ENCODE results near the gene SOCS6. TPM values are rescaled to one million over a fixed set of nuclear protein-coding genes. Genes with fewer than 3 reads are reported as not detected.

The SOCS6 gene
- total and polyA plus RNA-seq, 2 of the 13 experiments (the other 11 are each of a cell fraction or from before 2014, with no cell fraction given), result 18.6 to 38.3 TPM

DNA sequence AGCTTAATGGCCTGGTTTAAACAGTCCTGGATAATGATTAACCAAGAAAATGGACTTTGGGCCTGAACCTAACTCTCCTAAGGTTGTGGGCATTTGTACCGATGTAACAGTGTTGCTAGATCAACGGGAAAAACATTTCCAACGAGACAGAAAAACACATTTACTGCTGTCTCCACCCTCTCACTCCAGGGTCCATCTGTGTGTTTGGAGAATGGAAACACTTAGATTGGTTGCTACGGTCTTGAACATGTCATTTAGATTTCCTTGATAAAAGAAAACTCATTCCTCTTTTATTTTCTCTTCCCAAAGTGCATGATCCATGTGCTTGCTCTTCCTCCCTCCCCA lies 88.0 kb downstream of the SOCS6 start (continued):
- TF ChIP-seq, protein P1, sequence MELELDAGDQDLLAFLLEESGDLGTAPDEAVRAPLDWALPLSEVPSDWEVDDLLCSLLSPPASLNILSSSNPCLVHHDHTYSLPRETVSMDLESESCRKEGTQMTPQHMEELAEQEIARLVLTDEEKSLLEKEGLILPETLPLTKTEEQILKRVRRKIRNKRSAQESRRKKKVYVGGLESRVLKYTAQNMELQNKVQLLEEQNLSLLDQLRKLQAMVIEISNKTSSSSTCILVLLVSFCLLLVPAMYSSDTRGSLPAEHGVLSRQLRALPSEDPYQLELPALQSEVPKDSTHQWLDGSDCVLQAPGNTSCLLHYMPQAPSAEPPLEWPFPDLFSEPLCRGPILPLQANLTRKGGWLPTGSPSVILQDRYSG (CRISPR knock-in tag; IDR thresholded peaks at IDR 0.05), result no peak
- TF ChIP-seq, protein P2, sequence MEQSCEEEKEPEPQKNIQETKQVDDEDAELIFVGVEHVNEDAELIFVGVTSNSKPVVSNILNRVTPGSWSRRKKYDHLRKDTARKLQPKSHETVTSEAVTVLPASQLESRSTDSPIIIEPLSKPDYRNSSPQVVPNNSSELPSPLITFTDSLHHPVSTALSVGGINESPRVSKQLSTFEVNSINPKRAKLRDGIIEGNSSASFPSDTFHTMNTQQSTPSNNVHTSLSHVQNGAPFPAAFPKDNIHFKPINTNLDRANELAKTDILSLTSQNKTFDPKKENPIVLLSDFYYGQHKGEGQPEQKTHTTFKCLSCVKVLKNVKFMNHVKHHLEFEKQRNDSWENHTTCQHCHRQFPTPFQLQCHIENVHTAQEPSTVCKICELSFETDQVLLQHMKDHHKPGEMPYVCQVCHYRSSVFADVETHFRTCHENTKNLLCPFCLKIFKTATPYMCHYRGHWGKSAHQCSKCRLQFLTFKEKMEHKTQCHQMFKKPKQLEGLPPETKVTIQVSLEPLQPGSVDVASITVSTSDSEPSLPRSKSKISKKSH (CRISPR knock-in tag; IDR thresholded peaks at IDR 0.05; ENCODE audit: borderline replicate concordance), result no peak
- TF ChIP-seq, protein P3, sequence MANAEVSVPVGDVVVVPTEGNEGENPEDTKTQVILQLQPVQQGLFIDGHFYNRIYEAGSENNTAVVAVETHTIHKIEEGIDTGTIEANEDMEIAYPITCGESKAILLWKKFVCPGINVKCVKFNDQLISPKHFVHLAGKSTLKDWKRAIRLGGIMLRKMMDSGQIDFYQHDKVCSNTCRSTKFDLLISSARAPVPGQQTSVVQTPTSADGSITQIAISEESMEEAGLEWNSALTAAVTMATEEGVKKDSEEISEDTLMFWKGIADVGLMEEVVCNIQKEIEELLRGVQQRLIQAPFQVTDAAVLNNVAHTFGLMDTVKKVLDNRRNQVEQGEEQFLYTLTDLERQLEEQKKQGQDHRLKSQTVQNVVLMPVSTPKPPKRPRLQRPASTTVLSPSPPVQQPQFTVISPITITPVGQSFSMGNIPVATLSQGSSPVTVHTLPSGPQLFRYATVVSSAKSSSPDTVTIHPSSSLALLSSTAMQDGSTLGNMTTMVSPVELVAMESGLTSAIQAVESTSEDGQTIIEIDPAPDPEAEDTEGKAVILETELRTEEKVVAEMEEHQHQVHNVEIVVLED (CRISPR knock-in tag; IDR thresholded peaks at IDR 0.05; ENCODE audit: borderline replicate concordance), result no peak
- TF ChIP-seq ZBTB3 (CRISPR knock-in tag; IDR thresholded peaks at IDR 0.05; ENCODE audit: borderline replicate concordance, low read depth), result no peak
- no peak for TF ChIP-seq CC2D1A (CRISPR knock-in tag; IDR thresholded peaks at IDR 0.05)
- TF ChIP-seq, protein P4, sequence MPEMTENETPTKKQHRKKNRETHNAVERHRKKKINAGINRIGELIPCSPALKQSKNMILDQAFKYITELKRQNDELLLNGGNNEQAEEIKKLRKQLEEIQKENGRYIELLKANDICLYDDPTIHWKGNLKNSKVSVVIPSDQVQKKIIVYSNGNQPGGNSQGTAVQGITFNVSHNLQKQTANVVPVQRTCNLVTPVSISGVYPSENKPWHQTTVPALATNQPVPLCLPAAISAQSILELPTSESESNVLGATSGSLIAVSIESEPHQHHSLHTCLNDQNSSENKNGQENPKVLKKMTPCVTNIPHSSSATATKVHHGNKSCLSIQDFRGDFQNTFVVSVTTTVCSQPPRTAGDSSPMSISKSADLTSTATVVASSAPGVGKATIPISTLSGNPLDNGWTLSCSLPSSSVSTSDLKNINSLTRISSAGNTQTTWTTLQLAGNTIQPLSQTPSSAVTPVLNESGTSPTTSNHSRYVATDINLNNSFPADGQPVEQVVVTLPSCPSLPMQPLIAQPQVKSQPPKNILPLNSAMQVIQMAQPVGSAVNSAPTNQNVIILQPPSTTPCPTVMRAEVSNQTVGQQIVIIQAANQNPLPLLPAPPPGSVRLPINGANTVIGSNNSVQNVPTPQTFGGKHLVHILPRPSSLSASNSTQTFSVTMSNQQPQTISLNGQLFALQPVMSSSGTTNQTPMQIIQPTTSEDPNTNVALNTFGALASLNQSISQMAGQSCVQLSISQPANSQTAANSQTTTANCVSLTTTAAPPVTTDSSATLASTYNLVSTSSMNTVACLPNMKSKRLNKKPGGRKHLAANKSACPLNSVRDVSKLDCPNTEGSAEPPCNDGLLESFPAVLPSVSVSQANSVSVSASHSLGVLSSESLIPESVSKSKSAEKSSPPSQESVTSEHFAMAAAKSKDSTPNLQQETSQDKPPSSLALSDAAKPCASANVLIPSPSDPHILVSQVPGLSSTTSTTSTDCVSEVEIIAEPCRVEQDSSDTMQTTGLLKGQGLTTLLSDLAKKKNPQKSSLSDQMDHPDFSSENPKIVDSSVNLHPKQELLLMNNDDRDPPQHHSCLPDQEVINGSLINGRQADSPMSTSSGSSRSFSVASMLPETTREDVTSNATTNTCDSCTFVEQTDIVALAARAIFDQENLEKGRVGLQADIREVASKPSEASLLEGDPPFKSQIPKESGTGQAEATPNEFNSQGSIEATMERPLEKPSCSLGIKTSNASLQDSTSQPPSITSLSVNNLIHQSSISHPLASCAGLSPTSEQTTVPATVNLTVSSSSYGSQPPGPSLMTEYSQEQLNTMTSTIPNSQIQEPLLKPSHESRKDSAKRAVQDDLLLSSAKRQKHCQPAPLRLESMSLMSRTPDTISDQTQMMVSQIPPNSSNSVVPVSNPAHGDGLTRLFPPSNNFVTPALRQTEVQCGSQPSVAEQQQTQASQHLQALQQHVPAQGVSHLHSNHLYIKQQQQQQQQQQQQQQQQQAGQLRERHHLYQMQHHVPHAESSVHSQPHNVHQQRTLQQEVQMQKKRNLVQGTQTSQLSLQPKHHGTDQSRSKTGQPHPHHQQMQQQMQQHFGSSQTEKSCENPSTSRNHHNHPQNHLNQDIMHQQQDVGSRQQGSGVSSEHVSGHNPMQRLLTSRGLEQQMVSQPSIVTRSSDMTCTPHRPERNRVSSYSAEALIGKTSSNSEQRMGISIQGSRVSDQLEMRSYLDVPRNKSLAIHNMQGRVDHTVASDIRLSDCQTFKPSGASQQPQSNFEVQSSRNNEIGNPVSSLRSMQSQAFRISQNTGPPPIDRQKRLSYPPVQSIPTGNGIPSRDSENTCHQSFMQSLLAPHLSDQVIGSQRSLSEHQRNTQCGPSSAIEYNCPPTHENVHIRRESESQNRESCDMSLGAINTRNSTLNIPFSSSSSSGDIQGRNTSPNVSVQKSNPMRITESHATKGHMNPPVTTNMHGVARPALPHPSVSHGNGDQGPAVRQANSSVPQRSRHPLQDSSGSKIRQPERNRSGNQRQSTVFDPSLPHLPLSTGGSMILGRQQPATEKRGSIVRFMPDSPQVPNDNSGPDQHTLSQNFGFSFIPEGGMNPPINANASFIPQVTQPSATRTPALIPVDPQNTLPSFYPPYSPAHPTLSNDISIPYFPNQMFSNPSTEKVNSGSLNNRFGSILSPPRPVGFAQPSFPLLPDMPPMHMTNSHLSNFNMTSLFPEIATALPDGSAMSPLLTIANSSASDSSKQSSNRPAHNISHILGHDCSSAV (CRISPR knock-in tag; IDR thresholded peaks at IDR 0.05; ENCODE audit: borderline replicate concordance), result no peak
- no peak for TF ChIP-seq TBP (CRISPR knock-in tag; IDR thresholded peaks at IDR 0.05)
- TF ChIP-seq, protein P5, sequence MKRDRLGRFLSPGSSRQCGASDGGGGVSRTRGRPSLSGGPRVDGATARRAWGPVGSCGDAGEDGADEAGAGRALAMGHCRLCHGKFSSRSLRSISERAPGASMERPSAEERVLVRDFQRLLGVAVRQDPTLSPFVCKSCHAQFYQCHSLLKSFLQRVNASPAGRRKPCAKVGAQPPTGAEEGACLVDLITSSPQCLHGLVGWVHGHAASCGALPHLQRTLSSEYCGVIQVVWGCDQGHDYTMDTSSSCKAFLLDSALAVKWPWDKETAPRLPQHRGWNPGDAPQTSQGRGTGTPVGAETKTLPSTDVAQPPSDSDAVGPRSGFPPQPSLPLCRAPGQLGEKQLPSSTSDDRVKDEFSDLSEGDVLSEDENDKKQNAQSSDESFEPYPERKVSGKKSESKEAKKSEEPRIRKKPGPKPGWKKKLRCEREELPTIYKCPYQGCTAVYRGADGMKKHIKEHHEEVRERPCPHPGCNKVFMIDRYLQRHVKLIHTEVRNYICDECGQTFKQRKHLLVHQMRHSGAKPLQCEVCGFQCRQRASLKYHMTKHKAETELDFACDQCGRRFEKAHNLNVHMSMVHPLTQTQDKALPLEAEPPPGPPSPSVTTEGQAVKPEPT (CRISPR knock-in tag; IDR thresholded peaks at IDR 0.05; ENCODE audit: low read depth), result no peak
- no peak for TF ChIP-seq NFIB (CRISPR knock-in tag; IDR thresholded peaks at IDR 0.05; ENCODE audit: borderline replicate concordance)
- no peak for TF ChIP-seq RAD51 (IDR thresholded peaks at IDR 0.05; ENCODE audit: borderline replicate concordance)
- TF ChIP-seq SMAD9 (CRISPR knock-in tag; IDR thresholded peaks at IDR 0.05), result no peak
- no peak for TF ChIP-seq CCDC6 (CRISPR knock-in tag; IDR thresholded peaks at IDR 0.05)
- TF ChIP-seq HCFC1 (IDR thresholded peaks at IDR 0.05; ENCODE audit: low read depth, low read length), result no peak
- no peak for TF ChIP-seq HIVEP1 (CRISPR knock-in tag; IDR thresholded peaks at IDR 0.05)
- no peak for TF ChIP-seq ZNF746 (CRISPR knock-in tag; IDR thresholded peaks at IDR 0.05)

Data from HepG2 (cell line).